IMR-90 (cell line): ENCODE data around the gene LMBR1L.

Experiments
- CEBPB ChIP-seq: IDR thresholded peaks from 2 replicates; pipeline ENCODE4 v1.6.1; 2012; ENCODE audit warnings: low read depth, low read length, improper control_type of control experiment
- CTCF ChIP-seq: conservative IDR thresholded peaks from 2 replicates; pipeline ENCODE4 v1.5.1; 2012; ENCODE audit warnings: mild to moderate bottlenecking, low read depth, low read length, improper control_type of control experiment
- FOS ChIP-seq: fragments of 150-350 bp; IDR thresholded peaks from 2 replicates; pipeline ENCODE4 v1.6.1; 2016; ENCODE audit warnings: low read depth, low read length
- MAFK ChIP-seq: IDR thresholded peaks from 2 replicates; pipeline ENCODE4 v1.6.1; 2012; ENCODE audit warnings: low read depth, low read length, improper control_type of control experiment
- MAZ ChIP-seq: IDR thresholded peaks from 2 replicates; pipeline ENCODE4 v1.6.1; 2012; ENCODE audit warnings: low read depth, mild to moderate bottlenecking, low read length, improper control_type of control experiment, moderate library complexity, borderline replicate concordance
- POLR2A ChIP-seq: IDR thresholded peaks from 2 replicates; pipeline ENCODE4 v1.6.1; 2012; ENCODE audit warnings: mild to moderate bottlenecking, low read depth, low read length
- RAD21 ChIP-seq: IDR thresholded peaks from 2 replicates; pipeline ENCODE4 v1.6.1; 2012; ENCODE audit warnings: low read length, improper control_type of control experiment
- RFX5 ChIP-seq: IDR thresholded peaks from 2 replicates; pipeline ENCODE4 v1.8.0; 2012; ENCODE audit warnings: low read depth, mild to moderate bottlenecking, low read length, moderate library complexity
- USF2 ChIP-seq: fragments of 150-350 bp; IDR thresholded peaks from 2 replicates; pipeline ENCODE4 v1.6.1; 2017; ENCODE audit warnings: mild to moderate bottlenecking, antibody characterized with exemption, low read length, low read depth

- peak; percentile 69 for TF ChIP-seq CTCF
- no peak for TF ChIP-seq CEBPB
- TF ChIP-seq FOS, result no peak
- no peak for TF ChIP-seq RFX5
- no peak for TF ChIP-seq POLR2A
- TF ChIP-seq USF2, result no peak
- TF ChIP-seq MAZ, result no peak
- TF ChIP-seq MAFK, result no peak
- TF ChIP-seq RAD21, result peak; percentile 56
Measured at GRCh38 chr12:49098035-49098451, 12.6 kb downstream of the LMBR1L start.
